Muscle layer of colon (tissue), 2 donors: ENCODE results near the gene QSER1.
"Not testable (repeated sequence)": the region's sequence is repeated elsewhere in the genome, so short reads cannot be mapped to it uniquely, and the experiment has no call there.

ENCODE experiments used
- H3K27ac ChIP-seq: one replicate; pipeline ENCODE4 v1.7.0; 2013; ENCODE audit warnings: low read depth, mild to moderate bottlenecking, low read length, moderate library complexity
- H3K27me3 ChIP-seq, 2 donors: one replicate each; pipeline ENCODE4 v1.7.0; 2013; ENCODE audit warnings: low read length in 2 of 2, mild to moderate bottlenecking in 2 of 2; ENCODE audit not compliant: insufficient read depth in 2 of 2, control insufficient read depth in 1 of 2
- H3K36me3 ChIP-seq: one replicate; pipeline ENCODE4 v1.7.0; 2013; ENCODE audit warnings: mild to moderate bottlenecking, low read length; ENCODE audit not compliant: insufficient read depth
- H3K4me1 ChIP-seq: one replicate; pipeline ENCODE4 v1.7.0; 2013; ENCODE audit warnings: mild to moderate bottlenecking, low read length; ENCODE audit not compliant: insufficient read depth
- H3K4me3 ChIP-seq, 2 donors: one replicate each; pipeline ENCODE4 v1.7.0; 2013; ENCODE audit warnings: low read length in 2 of 2, low read depth in 1 of 2, mild to moderate bottlenecking in 1 of 2, moderate library complexity in 1 of 2
- H3K9ac ChIP-seq: one replicate; pipeline ENCODE4 v1.7.0; 2013; ENCODE audit warnings: low read length
- H3K9me3 ChIP-seq: one replicate; pipeline ENCODE4 v1.7.0; 2013; ENCODE audit warnings: mild to moderate bottlenecking, low read length
- donor health status: abdominal sarcoma.
- donor health status: Adenocarcinoma of cecum.

Gene QSER1

GRCh38 chr11:32937283-32937682 is 44.7 kb downstream of the QSER1 start:
- H3K4me1 ChIP-seq, H3K9me3 ChIP-seq, H3K27ac ChIP-seq, H3K27me3 ChIP-seq, H3K9ac ChIP-seq, H3K4me3 ChIP-seq: not testable (repeated sequence)
- peaks cover 32% of the 10 kb centered on the region for H3K36me3 ChIP-seq

- Histone ChIP-seq H3K9me3 (no peaks in the 10 kb centered on the region), H3K9ac (no peak overlapping the region), H3K27me3 (no peaks in the 10 kb centered on the region), H3K27ac (no peak overlapping the region), H3K36me3 (peaks cover 16% of the 10 kb centered on the region), H3K4me1 (no peaks in the 10 kb centered on the region), H3K4me3 (no peak overlapping the region)
Measured at GRCh38 chr11:32939046-32939445, 46.4 kb downstream of the QSER1 start.

- Histone ChIP-seq H3K27me3 (no peaks in the 10 kb centered on the region), H3K9ac (no peak overlapping the region), H3K36me3 (peaks cover 9% of the 10 kb centered on the region), H3K9me3 (no peaks in the 10 kb centered on the region), H3K4me1 (no peaks in the 10 kb centered on the region), H3K4me3 (no peak overlapping the region), H3K27ac (no peak overlapping the region)
Measured at GRCh38 chr11:32939866-32940265, 47.3 kb downstream of the QSER1 start.

GRCh38 chr11:32940865-32941264 is 48.3 kb downstream of the QSER1 start:
- Histone ChIP-seq H3K4me1 (no peaks in the 10 kb centered on the region), H3K27ac (no peak overlapping the region), H3K9me3 (no peaks in the 10 kb centered on the region), H3K27me3 (no peaks in the 10 kb centered on the region), H3K36me3 (peaks cover 6% of the 10 kb centered on the region), H3K4me3 (no peak overlapping the region), H3K9ac (no peak overlapping the region)

GRCh38 chr11:32947978-32948377 is 55.4 kb downstream of the QSER1 start:
- no peaks in the 10 kb centered on the region for H3K36me3 ChIP-seq
- no peak overlapping the region for H3K27ac ChIP-seq
- H3K27me3 ChIP-seq: no peaks in the 10 kb centered on the region
- no peaks in the 10 kb centered on the region for H3K9me3 ChIP-seq
- no peaks in the 10 kb centered on the region for H3K4me1 ChIP-seq
- H3K4me3 ChIP-seq: no peak overlapping the region
- no peak overlapping the region for H3K9ac ChIP-seq

GRCh38 chr11:32949739-32950138 is 57.1 kb downstream of the QSER1 start:
- Histone ChIP-seq H3K9ac (no peak overlapping the region), H3K4me3 (no peak overlapping the region), H3K9me3 (no peaks in the 10 kb centered on the region), H3K27me3 (no peaks in the 10 kb centered on the region), H3K27ac (no peak overlapping the region), H3K36me3 (peaks cover 5% of the 10 kb centered on the region), H3K4me1 (no peaks in the 10 kb centered on the region)

GRCh38 chr11:32952421-32952820 is 59.8 kb downstream of the QSER1 start:
- Histone ChIP-seq H3K27me3 (no peaks in the 10 kb centered on the region), H3K9me3 (no peaks in the 10 kb centered on the region), H3K4me1 (no peaks in the 10 kb centered on the region), H3K9ac (no peak overlapping the region), H3K36me3 (peaks cover 6% of the 10 kb centered on the region), H3K27ac (no peak overlapping the region), H3K4me3 (no peak overlapping the region)

- H3K27me3 ChIP-seq: no peaks in the 10 kb centered on the region
- H3K9ac ChIP-seq: no peak overlapping the region
- H3K9me3 ChIP-seq: no peaks in the 10 kb centered on the region
- peaks cover 15% of the 10 kb centered on the region for H3K36me3 ChIP-seq
- H3K4me1 ChIP-seq: no peaks in the 10 kb centered on the region
- H3K27ac ChIP-seq: no peak overlapping the region
- H3K4me3 ChIP-seq: no peak overlapping the region
Measured at GRCh38 chr11:32953700-32954099, 61.1 kb downstream of the QSER1 start.

- peaks cover 29% of the 10 kb centered on the region for H3K36me3 ChIP-seq
- no peak overlapping the region for H3K27ac ChIP-seq
- no peak overlapping the region for H3K9ac ChIP-seq
- H3K4me1 ChIP-seq: no peaks in the 10 kb centered on the region
- H3K4me3 ChIP-seq: no peak overlapping the region
- H3K27me3 ChIP-seq: no peaks in the 10 kb centered on the region
- no peaks in the 10 kb centered on the region for H3K9me3 ChIP-seq
Measured at GRCh38 chr11:32960553-32961164, 68.0 kb downstream of the QSER1 start.

GRCh38 chr11:32962016-32962415 is 69.4 kb downstream of the QSER1 start:
- Histone ChIP-seq H3K9me3 (no peaks in the 10 kb centered on the region), H3K4me1 (no peaks in the 10 kb centered on the region), H3K27me3 (no peaks in the 10 kb centered on the region), H3K27ac (no peak overlapping the region), H3K9ac (no peak overlapping the region), H3K36me3 (peaks cover 39% of the 10 kb centered on the region), H3K4me3 (no peak overlapping the region)

GRCh38 chr11:32963721-32964120 is 71.1 kb downstream of the QSER1 start:
- H3K4me3 ChIP-seq: no peak overlapping the region
- H3K9me3 ChIP-seq: no peaks in the 10 kb centered on the region
- H3K4me1 ChIP-seq: no peaks in the 10 kb centered on the region
- no peak overlapping the region for H3K27ac ChIP-seq
- H3K9ac ChIP-seq: no peak overlapping the region
- peaks cover 28% of the 10 kb centered on the region for H3K36me3 ChIP-seq
- H3K27me3 ChIP-seq: no peaks in the 10 kb centered on the region

- Histone ChIP-seq H3K4me1 (no peaks in the 10 kb centered on the region), H3K9me3 (no peaks in the 10 kb centered on the region), H3K27me3 (no peaks in the 10 kb centered on the region), H3K4me3 (no peak overlapping the region), H3K27ac (no peak overlapping the region), H3K36me3 (peaks cover 24% of the 10 kb centered on the region), H3K9ac (no peak overlapping the region)
Measured at GRCh38 chr11:32968541-32968940, 75.9 kb downstream of the QSER1 start.
